LNCAP (cell line): ENCODE results near the gene CCDC142.

Experiments
- CTCF ChIP-seq: fragments of 450-650 bp; IDR thresholded peaks from 2 replicates; pipeline ENCODE4 v1.5.1; 2017; ENCODE audit warnings: mild to moderate bottlenecking

CCDC142 gene

GRCh38 chr2:74482801-74483674, at the start of gene CCDC142, which contains the start of gene TTC31:
Gene CCDC142 (minus strand): TSS chr2:74482998. CDS start chr2:74482837, 161 bp downstream.
Gene TTC31 (plus strand): TSS chr2:74483081. CDS start chr2:74483096, 15 bp downstream.
- TF ChIP-seq CTCF: peak; percentile 62

GRCh38 chr2:74532222-74532621, 49.4 kb upstream of the CCDC142 start:
- TF ChIP-seq CTCF: no peak; the same call in 1 of the 2 replicates

GRCh38 chr2:74531666-74532065, 48.9 kb upstream of the CCDC142 start:
- TF ChIP-seq CTCF: no peak

- no peak for TF ChIP-seq CTCF
These were observed 47.7 kb upstream of the CCDC142 start for GRCh38 chr2:74530239-74531187.

GRCh38 chr2:74529357-74530238, 46.8 kb upstream of the CCDC142 start, which contains the start of the genes AUP1 and HTRA2:
Gene AUP1 (minus strand): TSS chr2:74529706. CDS start chr2:74529629, 77 bp downstream.
Gene HTRA2 (plus strand): TSS chr2:74529933. CDS start chr2:74530007, 74 bp downstream.
- TF ChIP-seq CTCF: no peak

- no peak for TF ChIP-seq CTCF
These were observed 46.0 kb upstream of the CCDC142 start for GRCh38 chr2:74528600-74529356.
